Heart left ventricle (tissue), 13 donors: ENCODE data around the gene BTN1A1.
"Not testable (repeated sequence)": the region's sequence is repeated elsewhere in the genome, so short reads cannot be mapped to it uniquely, and the experiment has no call there.

Experiments
- POLR2A ChIP-seq, 2 donors: fragments of 450-650 bp; IDR thresholded peaks; one replicate each; pipeline ENCODE4 v1.6.1; 2017; ENCODE audit warnings: antibody characterized with exemption in 2 of 2, mild to moderate bottlenecking in 2 of 2, moderate library complexity in 2 of 2
- TF ChIP-seq, protein P1 (sequence below), 12 donors: fragments of 200-600 bp; sonication (generic) in 4 of 12; IDR thresholded peaks; one replicate each; pipeline versions ENCODE4 v1.5.0 to v1.8.0; 2018 to 2022; ENCODE audit warnings: antibody characterized with exemption in 12 of 12, mild to moderate bottlenecking in 5 of 12
- donor health status: ischemic (EF 13 %, LVEDD 7.1; RV severe dilation, severe dysfunction).
- donor health status: DM: no; HTN: yes; CAD: no.
- donor health status: DM: no; HTN: no; CAD: no.
- donor health status: ischemic (EF 25% LVEDD 6.9; RV normal size, moderate dysfunction).
- donor health status: ischemic (EF 25% LVEDD 5.7; RV mildly dilated, moderate dysfunction).
- donor health status: ischemic (EF 35%, LVEDD 5.7; RV mildly dilated, moderate dysfunction).
- donor health status: nonischemic (EF 11% LVEDD 7.7; RV severe dilation, severe dysfunction).
- donor health status: DM: yes; HTN: yes; CAD: no.
- donor health status: PGD.
- donor health status: ischemic (EF 29% LVEDD 5.4; RV normal size, mild dysfunction).
- donor health status: nonischemic (EF 23%, LVEDD 6.1; RV moderate dilation, normal function).

DNA sequence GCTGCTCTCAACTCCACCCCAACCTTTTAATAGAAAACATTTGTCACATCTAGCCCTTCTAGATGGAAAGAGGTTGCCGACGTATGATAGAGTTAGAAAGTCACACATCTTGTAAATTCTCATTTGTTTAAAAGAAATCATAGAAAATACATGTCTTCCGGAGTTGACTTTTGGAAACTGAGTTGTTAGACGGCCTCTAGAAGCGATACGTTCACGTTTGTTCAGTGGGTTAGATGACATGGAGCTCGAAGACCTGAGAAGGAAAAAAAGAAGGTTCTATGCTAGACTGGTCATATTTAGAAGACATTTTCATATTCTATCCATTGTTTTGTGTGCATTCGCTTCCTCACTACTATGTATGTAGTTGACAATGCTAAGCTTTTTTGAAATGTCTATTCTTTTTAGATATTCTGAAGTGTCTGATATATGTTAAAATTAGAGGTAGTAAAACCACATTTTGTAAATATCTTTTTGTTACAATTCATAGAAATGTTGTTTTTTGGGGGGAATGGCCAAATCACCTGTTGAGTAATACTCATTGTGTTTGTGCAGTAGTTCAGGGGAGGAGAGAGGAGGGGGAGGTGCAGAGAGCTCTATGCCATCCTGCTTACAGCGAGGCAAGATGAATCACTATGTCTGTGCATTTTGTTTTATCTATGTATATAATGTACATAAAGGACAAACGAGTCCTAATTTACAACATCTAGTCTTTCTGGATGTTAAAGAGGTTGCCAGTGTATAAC lies 22.6 kb downstream of the BTN1A1 start:
- TF ChIP-seq POLR2A (IDR thresholded peaks at IDR 0.05) = not testable (repeated sequence)
- TF ChIP-seq, protein P1, sequence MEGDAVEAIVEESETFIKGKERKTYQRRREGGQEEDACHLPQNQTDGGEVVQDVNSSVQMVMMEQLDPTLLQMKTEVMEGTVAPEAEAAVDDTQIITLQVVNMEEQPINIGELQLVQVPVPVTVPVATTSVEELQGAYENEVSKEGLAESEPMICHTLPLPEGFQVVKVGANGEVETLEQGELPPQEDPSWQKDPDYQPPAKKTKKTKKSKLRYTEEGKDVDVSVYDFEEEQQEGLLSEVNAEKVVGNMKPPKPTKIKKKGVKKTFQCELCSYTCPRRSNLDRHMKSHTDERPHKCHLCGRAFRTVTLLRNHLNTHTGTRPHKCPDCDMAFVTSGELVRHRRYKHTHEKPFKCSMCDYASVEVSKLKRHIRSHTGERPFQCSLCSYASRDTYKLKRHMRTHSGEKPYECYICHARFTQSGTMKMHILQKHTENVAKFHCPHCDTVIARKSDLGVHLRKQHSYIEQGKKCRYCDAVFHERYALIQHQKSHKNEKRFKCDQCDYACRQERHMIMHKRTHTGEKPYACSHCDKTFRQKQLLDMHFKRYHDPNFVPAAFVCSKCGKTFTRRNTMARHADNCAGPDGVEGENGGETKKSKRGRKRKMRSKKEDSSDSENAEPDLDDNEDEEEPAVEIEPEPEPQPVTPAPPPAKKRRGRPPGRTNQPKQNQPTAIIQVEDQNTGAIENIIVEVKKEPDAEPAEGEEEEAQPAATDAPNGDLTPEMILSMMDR (IDR thresholded peaks at IDR 0.05) = not testable (repeated sequence)
